Measurements from ENCODE around the gene UGT3A2. TPM values are rescaled to one million over a fixed set of nuclear protein-coding genes. Genes with fewer than 3 reads are reported as not detected.

UGT3A2 gene
- total RNA-seq, 1 experiment from 2014 or later = not detected

GRCh38 chr5:36105819-36106218, 39.1 kb upstream of the UGT3A2 start:
- no TSS peak for BruUV-seq (replicated peaks)
- CTCF ChIA-PET = interaction anchor here (1.4 kb wide), 1 partner anchor 27 kb away, joined by 4 read pairs; no protein-coding TSS in a partner anchor
- no peaks in the 10 kb centered on the region for H3K36me3 ChIP-seq (ENCODE audit: control insufficient read depth, insufficient read depth, low read length)
- Mint-ChIP-seq H3K27ac (ENCODE audit: unreplicated experiment) (no peak overlapping the region), H3K27me3 (ENCODE audit: insufficient read depth, unreplicated experiment) (no peaks in the 10 kb centered on the region), H3K4me1 (ENCODE audit: low read depth, unreplicated experiment) (peaks cover 12% of the 10 kb centered on the region), H3K9me3 (ENCODE audit: unreplicated experiment) (no peaks in the 10 kb centered on the region), H3K36me3 (ENCODE audit: insufficient read depth, unreplicated experiment) (peaks cover 11% of the 10 kb centered on the region), H3K4me3 (ENCODE audit: unreplicated experiment) (no peak overlapping the region)
- H3K4me1 ChIP-seq = 0 out of 2 replicates have a peak, but pooled peaks cover 6% of the 10 kb centered on the region
- intact Hi-C loops (cut with micrococcal nuclease; ENCODE audit: unreplicated experiment) = no loop called here
- DNase-seq = no peak
- H3K27me3 ChIP-seq (replicated peaks; ENCODE audit: control insufficient read depth, insufficient read depth, low read length) = no peaks in the 10 kb centered on the region
- no peaks in the 10 kb centered on the region for H3K9me3 ChIP-seq
- H3K4me3 ChIP-seq (ENCODE audit: low read depth, low read length) = no peak overlapping the region
- TF ChIP-seq CTCF (IDR thresholded peaks at IDR 0.05; ENCODE audit: insufficient read depth in 1 of 2, low read depth in 1 of 2, low read length in 1 of 2, severe bottlenecking in 1 of 2, unreplicated experiment in 1 of 2) = no peak
- POLR2A ChIA-PET = no interaction called here

- Mint-ChIP-seq H3K9me3 (ENCODE audit: unreplicated experiment) (no peaks in the 10 kb centered on the region), H3K4me1 (ENCODE audit: low read depth, unreplicated experiment) (no peaks in the 10 kb centered on the region), H3K4me3 (ENCODE audit: unreplicated experiment) (no peak overlapping the region), H3K27me3 (ENCODE audit: insufficient read depth, unreplicated experiment) (no peaks in the 10 kb centered on the region), H3K27ac (ENCODE audit: unreplicated experiment) (no peak overlapping the region), H3K36me3 (ENCODE audit: insufficient read depth, unreplicated experiment) (no peaks in the 10 kb centered on the region)
- no peak for TF ChIP-seq CTCF (IDR thresholded peaks at IDR 0.05; ENCODE audit: insufficient read depth in 1 of 2, low read depth in 1 of 2, low read length in 1 of 2, severe bottlenecking in 1 of 2, unreplicated experiment in 1 of 2)
- POLR2A ChIA-PET = no interaction called here
- Histone ChIP-seq H3K9me3 (no peaks in the 10 kb centered on the region), H3K4me1 (no peaks in the 10 kb centered on the region), H3K36me3 (ENCODE audit: control insufficient read depth, insufficient read depth, low read length) (no peaks in the 10 kb centered on the region; the same call in 1 of the 2 replicates), H3K4me3 (ENCODE audit: low read depth, low read length) (no peak overlapping the region), H3K27me3 (replicated peaks; ENCODE audit: control insufficient read depth, insufficient read depth, low read length) (no peaks in the 10 kb centered on the region)
- no TSS peak for BruUV-seq (replicated peaks)
- CTCF ChIA-PET = no interaction called here
- DNase-seq = no peak
- intact Hi-C loops (cut with micrococcal nuclease; ENCODE audit: unreplicated experiment) = no loop called here
Observed at GRCh38 chr5:36099748-36100147, 33.1 kb upstream of the UGT3A2 start.

GRCh38 chr5:36096486-36096885, 29.8 kb upstream of the UGT3A2 start:
- intact Hi-C loops (cut with micrococcal nuclease; ENCODE audit: unreplicated experiment) = no loop called here
- Mint-ChIP-seq H3K27me3 (ENCODE audit: insufficient read depth, unreplicated experiment) (no peaks in the 10 kb centered on the region), H3K4me1 (ENCODE audit: low read depth, unreplicated experiment) (no peaks in the 10 kb centered on the region), H3K36me3 (ENCODE audit: insufficient read depth, unreplicated experiment) (no peaks in the 10 kb centered on the region), H3K27ac (ENCODE audit: unreplicated experiment) (no peak overlapping the region), H3K9me3 (ENCODE audit: unreplicated experiment) (no peaks in the 10 kb centered on the region), H3K4me3 (ENCODE audit: unreplicated experiment) (no peak overlapping the region)
- no peak for DNase-seq
- H3K4me3 ChIP-seq (ENCODE audit: low read depth, low read length) = no peak overlapping the region
- no peaks in the 10 kb centered on the region; the same call in 1 of the 2 replicates for H3K36me3 ChIP-seq (ENCODE audit: control insufficient read depth, insufficient read depth, low read length)
- POLR2A ChIA-PET = no interaction called here
- BruUV-seq (replicated peaks) = no TSS peak
- no peaks in the 10 kb centered on the region for H3K27me3 ChIP-seq (replicated peaks; ENCODE audit: control insufficient read depth, insufficient read depth, low read length)
- no peaks in the 10 kb centered on the region for H3K4me1 ChIP-seq
- CTCF ChIA-PET = no interaction called here
- H3K9me3 ChIP-seq = no peaks in the 10 kb centered on the region
- TF ChIP-seq CTCF (IDR thresholded peaks at IDR 0.05; ENCODE audit: insufficient read depth in 1 of 2, low read depth in 1 of 2, low read length in 1 of 2, severe bottlenecking in 1 of 2, unreplicated experiment in 1 of 2) = no peak
